ENCODE results near the gene ZNF292.
"Not testable (repeated sequence)": the region's sequence is repeated elsewhere in the genome, so short reads cannot be mapped to it uniquely, and the experiment has no call there.

ZNF292 gene

GRCh38 chr6:87154993-87155841 lies at the start of gene ZNF292:
TSS of gene ZNF292 (plus strand) at chr6:87155565. CDS start at chr6:87155592, 27 bp downstream.
- peak; percentile 96 for DNase-seq

GRCh38 chr6:87105823-87106222 lies 49.5 kb upstream of the ZNF292 start:
- DNase-seq = no peak

GRCh38 chr6:87110636-87111035 lies 44.7 kb upstream of the ZNF292 start:
- DNase-seq = no peak

- DNase-seq = no peak
Observed at GRCh38 chr6:87115402-87116135, 39.8 kb upstream of the ZNF292 start.

- no peak for DNase-seq
Observed at GRCh38 chr6:87116922-87117321, 38.4 kb upstream of the ZNF292 start.

- DNase-seq = no peak
Observed at GRCh38 chr6:87118054-87118453, 37.3 kb upstream of the ZNF292 start.

GRCh38 chr6:87122477-87122876 lies 32.9 kb upstream of the ZNF292 start:
- no peak for DNase-seq

GRCh38 chr6:87124074-87124473 lies 31.3 kb upstream of the ZNF292 start:
- no peak for DNase-seq

- DNase-seq = no peak
Observed at GRCh38 chr6:87126501-87126900, 28.9 kb upstream of the ZNF292 start.

- no peak for DNase-seq
Observed at GRCh38 chr6:87127737-87128136, 27.6 kb upstream of the ZNF292 start.

- no peak for DNase-seq
Observed at GRCh38 chr6:87136963-87137362, 18.4 kb upstream of the ZNF292 start.

- peak; percentile 6 for DNase-seq
Observed at GRCh38 chr6:87139236-87139635, 16.1 kb upstream of the ZNF292 start.

- DNase-seq = not testable (repeated sequence)
Observed at GRCh38 chr6:87139927-87140326, 15.4 kb upstream of the ZNF292 start.

GRCh38 chr6:87146363-87146762 lies 9.0 kb upstream of the ZNF292 start:
- DNase-seq = no peak

- no peak for DNase-seq
Observed at GRCh38 chr6:87150406-87150805, 5.0 kb upstream of the ZNF292 start.

GRCh38 chr6:87151471-87151780 lies 3.9 kb upstream of the ZNF292 start:
- no peak for DNase-seq

- peak; percentile 40 for DNase-seq
Observed at GRCh38 chr6:87151781-87152525, 3.4 kb upstream of the ZNF292 start.

GRCh38 chr6:87152526-87152955 lies 2.8 kb upstream of the ZNF292 start:
- DNase-seq = peak; percentile 40

- DNase-seq = no peak
Observed at GRCh38 chr6:87154641-87154992, 748 bp upstream of the ZNF292 start.

GRCh38 chr6:87155842-87156815 lies 764 bp downstream of the ZNF292 start:
- peak; percentile 31 for DNase-seq

- not testable (repeated sequence) for DNase-seq
Observed at GRCh38 chr6:87157596-87157995, 2.2 kb downstream of the ZNF292 start.

- no peak for DNase-seq
Observed at GRCh38 chr6:87161299-87161698, 5.9 kb downstream of the ZNF292 start.
